NCI-H187 (cell line): ENCODE data around the gene SKAP1.
"Not testable (repeated sequence)": the region's sequence is repeated elsewhere in the genome, so short reads cannot be mapped to it uniquely, and the experiment has no call there.

Experiments used
- DNase-seq, 2 experiments: peaks; one replicate each; lab custom pipeline; 2025; lab: John Stamatoyannopoulos, UW

The SKAP1 gene

GRCh38 chr17:48368352-48368908 lies 61.6 kb downstream of the SKAP1 start:
- DNase-seq, result no peak

- DNase-seq, result no peak
These were observed 66.9 kb downstream of the SKAP1 start for GRCh38 chr17:48363161-48363560.

GRCh38 chr17:48360861-48361633 lies 69.0 kb downstream of the SKAP1 start:
- DNase-seq, result not testable (repeated sequence)

GRCh38 chr17:48357779-48358602 lies 72.0 kb downstream of the SKAP1 start:
- DNase-seq, result no peak

GRCh38 chr17:48356866-48357265 lies 73.1 kb downstream of the SKAP1 start:
- no peak for DNase-seq

GRCh38 chr17:48352630-48353029 lies 77.4 kb downstream of the SKAP1 start:
- no peak for DNase-seq

- DNase-seq, result no peak
These were observed 78.1 kb downstream of the SKAP1 start for GRCh38 chr17:48351911-48352332.

GRCh38 chr17:48348352-48348751 lies 81.7 kb downstream of the SKAP1 start:
- no peak for DNase-seq

GRCh38 chr17:48347177-48347576 lies 82.8 kb downstream of the SKAP1 start:
- DNase-seq, result no peak

GRCh38 chr17:48344251-48344650 lies 85.8 kb downstream of the SKAP1 start:
- DNase-seq, result no peak

- DNase-seq, result no peak
These were observed 89.1 kb downstream of the SKAP1 start for GRCh38 chr17:48340916-48341315.

- DNase-seq, result no peak
These were observed 91.3 kb downstream of the SKAP1 start for GRCh38 chr17:48338720-48339119.

GRCh38 chr17:48337903-48338302 lies 92.1 kb downstream of the SKAP1 start:
- not testable (repeated sequence) for DNase-seq

- DNase-seq, result no peak
These were observed 93.0 kb downstream of the SKAP1 start for GRCh38 chr17:48336986-48337385.

GRCh38 chr17:48335858-48336500 lies 94.0 kb downstream of the SKAP1 start:
- DNase-seq, result peak; percentile 20 to 50

- DNase-seq, result no peak
These were observed 94.7 kb downstream of the SKAP1 start for GRCh38 chr17:48335146-48335784.

- no peak for DNase-seq
These were observed 96.9 kb downstream of the SKAP1 start for GRCh38 chr17:48333034-48333530.

- DNase-seq, result no peak
These were observed 99.1 kb downstream of the SKAP1 start for GRCh38 chr17:48330887-48331286.

GRCh38 chr17:48330421-48330820 lies 99.6 kb downstream of the SKAP1 start:
- DNase-seq, result no peak

- DNase-seq, result peak in 1 of 2 experiments; percentile 33
These were observed 101.6 kb downstream of the SKAP1 start for GRCh38 chr17:48328457-48328856.

- no peak for DNase-seq
These were observed 103.7 kb downstream of the SKAP1 start for GRCh38 chr17:48326310-48326709.

- DNase-seq, result no peak
These were observed 108.0 kb downstream of the SKAP1 start for GRCh38 chr17:48322060-48322459.
